Ecto neural progenitor cell (in vitro differentiated cells): ENCODE measurements around the gene ATAD2B.
"Not testable (repeated sequence)": the region's sequence is repeated elsewhere in the genome, so short reads cannot be mapped to it uniquely, and the experiment has no call there.

Experiments
- DNase-seq: peaks from one replicate; pipeline ENCODE4 v3.0.0-alpha.2; 2018; ENCODE audit warnings: low spot score

Gene ATAD2B

GRCh38 chr2:23745068-23745725 is 181.7 kb downstream of the ATAD2B start:
- no peak for DNase-seq

GRCh38 chr2:23736783-23737182 is 190.1 kb downstream of the ATAD2B start:
- DNase-seq = not testable (repeated sequence)

- no peak for DNase-seq
Observed at GRCh38 chr2:23734416-23734815, 192.5 kb downstream of the ATAD2B start.

GRCh38 chr2:23723029-23723428 is 203.9 kb downstream of the ATAD2B start:
- not testable (repeated sequence) for DNase-seq

- DNase-seq = no peak
Observed at GRCh38 chr2:23722255-23722654, 204.7 kb downstream of the ATAD2B start.

GRCh38 chr2:23721454-23721826 is 205.5 kb downstream of the ATAD2B start:
- DNase-seq = no peak

- DNase-seq = no peak
Observed at GRCh38 chr2:23720705-23721453, 206.0 kb downstream of the ATAD2B start.

GRCh38 chr2:23719716-23720115 is 207.2 kb downstream of the ATAD2B start:
- DNase-seq = no peak

GRCh38 chr2:23718931-23719700 is 207.8 kb downstream of the ATAD2B start:
- DNase-seq = no peak

GRCh38 chr2:23713351-23713750 is 213.6 kb downstream of the ATAD2B start:
- no peak for DNase-seq

- peak; percentile 39 for DNase-seq
Observed at GRCh38 chr2:23712756-23713151, 214.2 kb downstream of the ATAD2B start.

GRCh38 chr2:23711979-23712755 is 214.8 kb downstream of the ATAD2B start:
- peak; percentile 61 for DNase-seq

GRCh38 chr2:23709311-23709710 is 217.6 kb downstream of the ATAD2B start:
- DNase-seq = no peak

GRCh38 chr2:23708771-23709170 is 218.2 kb downstream of the ATAD2B start:
- DNase-seq = no peak

- DNase-seq = no peak
Observed at GRCh38 chr2:23707096-23707495, 219.8 kb downstream of the ATAD2B start.

- DNase-seq = no peak
Observed at GRCh38 chr2:23706613-23707078, 220.3 kb downstream of the ATAD2B start.

- peak; percentile 43 for DNase-seq
Observed at GRCh38 chr2:23705771-23706612, 220.9 kb downstream of the ATAD2B start.

GRCh38 chr2:23703583-23704385 is 223.1 kb downstream of the ATAD2B start:
- no peak for DNase-seq

- peak; percentile 38 for DNase-seq
Observed at GRCh38 chr2:23703037-23703582, 223.8 kb downstream of the ATAD2B start.

- DNase-seq = no peak
Observed at GRCh38 chr2:23700627-23701026, 226.3 kb downstream of the ATAD2B start.
